Prostate gland (tissue), 2 donors: ENCODE measurements around the gene RUNX2. TPM values are rescaled to one million over a fixed set of nuclear protein-coding genes. Genes with fewer than 3 reads are reported as not detected.

ENCODE experiments used
- DNase-seq: peaks from one replicate; pipeline ENCODE4 v3.0.0-alpha.2; 2019; ENCODE audit warnings: low spot score
- H3K27ac ChIP-seq, 2 donors: fragments of 200-600 bp; sonication (generic); 2 replicates each; pipeline ENCODE4 v1.5.1; 2017 to 2019
- H3K27me3 ChIP-seq: fragments of 200-600 bp; sonication (generic); replicated peaks from 2 replicates; pipeline ENCODE4 v1.5.1; 2019; ENCODE audit not compliant: insufficient read depth
- H3K36me3 ChIP-seq, 2 donors: fragments of 200-600 bp; sonication (generic); 1 replicate in 1 of 2; 2 replicates in 1 of 2; pipeline versions ENCODE4 v1.5.1 to v1.8.1; 2017 to 2019
- H3K4me1 ChIP-seq: fragments of 200-600 bp; sonication (generic); replicated peaks from 2 replicates; pipeline ENCODE4 v1.5.1; 2019
- H3K4me3 ChIP-seq, 2 donors: fragments of 200-600 bp; sonication (generic); 2 replicates each; pipeline ENCODE4 v1.5.1; 2017 to 2019
- H3K9me3 ChIP-seq: fragments of 200-600 bp; sonication (generic); 2 replicates; pipeline ENCODE4 v1.5.1; 2017
- POLR2A ChIP-seq: fragments of 450-650 bp; IDR thresholded peaks from one replicate; pipeline ENCODE4 v1.6.1; 2016; ENCODE audit warnings: antibody characterized with exemption, mild to moderate bottlenecking
- POLR2AphosphoS5 ChIP-seq: sonication (generic); formaldehyde crosslinking; IDR thresholded peaks from one replicate; pipeline ENCODE4 v1.6.1; 2017; ENCODE audit warnings: antibody characterized with exemption
- WGBS: methylation state at CpG from one replicate; pipeline ENCODE4 v1.1.5; 2018; 5-methylcytosine and 5-hydroxymethylcytosine counted together
- intact Hi-C: fragments of 100-400 bp; cut with DNase I; formaldehyde crosslinking; loops from one replicate; pipeline ENCODE4 v1.14.2; 2022
- total RNA-seq, 2 donors: library from RNA; depleted of rRNA; stranded (reverse); fragments of >200 nt; gene quantifications; one replicate each; pipeline ENCODE4 v1.1.0, GENCODE V29; 2016
- TF ChIP-seq, protein P1 (sequence below), 4 experiments: fragments of 200-600 bp in 2 of 4; fragments of 450-650 bp in 2 of 4; sonication (generic) in 2 of 4; IDR thresholded peaks; 1 replicate in 3 of 4; 2 replicates in 1 of 4; pipeline ENCODE4 v1.5.1; 2016 to 2019; ENCODE audit warnings: antibody characterized with exemption in 4 of 4, mild to moderate bottlenecking in 2 of 4, moderate library complexity in 2 of 4

RUNX2 gene
- total RNA-seq, 2 donors from 2014 or later: 9.2 to 10.7 TPM

DNA sequence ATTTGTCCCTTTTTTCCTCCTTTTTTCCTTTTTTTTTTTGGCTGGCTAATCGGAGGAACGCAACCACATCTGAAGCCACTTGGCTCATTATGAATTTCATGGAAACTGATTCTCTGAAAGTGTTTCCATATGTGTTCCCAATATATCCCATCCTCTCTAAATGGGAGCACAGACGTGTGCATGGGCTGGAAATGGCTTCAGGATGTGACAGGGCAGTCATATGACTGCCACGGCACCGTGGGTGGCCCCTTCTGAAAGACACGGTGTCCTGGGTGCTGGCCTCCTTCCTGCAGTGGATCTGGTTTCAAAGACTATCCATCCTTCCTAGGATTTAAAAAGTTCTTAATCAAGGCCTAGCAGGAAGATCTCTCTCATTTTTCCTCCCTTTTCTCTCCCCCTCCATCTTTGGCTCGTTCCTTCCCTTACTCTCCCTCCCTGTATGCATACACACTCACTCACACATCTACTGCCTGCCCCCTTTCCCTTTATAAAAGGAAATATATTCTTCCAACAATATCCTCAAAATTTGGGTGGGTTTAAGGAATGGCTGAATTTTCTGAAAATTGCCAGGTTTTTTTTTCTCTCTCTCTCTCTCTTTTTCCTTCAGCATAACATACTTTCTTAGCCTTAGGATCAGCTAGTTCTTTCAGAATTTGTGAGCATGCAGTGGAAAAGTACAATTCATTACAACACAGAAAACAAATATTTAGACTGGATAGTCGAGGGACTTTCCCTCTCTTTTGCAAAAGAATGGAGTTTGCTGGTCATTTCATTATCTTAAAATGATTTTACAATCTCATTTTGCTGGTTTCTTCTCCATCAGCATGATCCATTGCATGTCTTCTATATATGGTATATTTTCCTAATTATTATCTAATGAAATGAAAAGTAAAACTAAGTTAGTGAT, 210.8 kb downstream of the RUNX2 start:
- TF ChIP-seq, protein P1, sequence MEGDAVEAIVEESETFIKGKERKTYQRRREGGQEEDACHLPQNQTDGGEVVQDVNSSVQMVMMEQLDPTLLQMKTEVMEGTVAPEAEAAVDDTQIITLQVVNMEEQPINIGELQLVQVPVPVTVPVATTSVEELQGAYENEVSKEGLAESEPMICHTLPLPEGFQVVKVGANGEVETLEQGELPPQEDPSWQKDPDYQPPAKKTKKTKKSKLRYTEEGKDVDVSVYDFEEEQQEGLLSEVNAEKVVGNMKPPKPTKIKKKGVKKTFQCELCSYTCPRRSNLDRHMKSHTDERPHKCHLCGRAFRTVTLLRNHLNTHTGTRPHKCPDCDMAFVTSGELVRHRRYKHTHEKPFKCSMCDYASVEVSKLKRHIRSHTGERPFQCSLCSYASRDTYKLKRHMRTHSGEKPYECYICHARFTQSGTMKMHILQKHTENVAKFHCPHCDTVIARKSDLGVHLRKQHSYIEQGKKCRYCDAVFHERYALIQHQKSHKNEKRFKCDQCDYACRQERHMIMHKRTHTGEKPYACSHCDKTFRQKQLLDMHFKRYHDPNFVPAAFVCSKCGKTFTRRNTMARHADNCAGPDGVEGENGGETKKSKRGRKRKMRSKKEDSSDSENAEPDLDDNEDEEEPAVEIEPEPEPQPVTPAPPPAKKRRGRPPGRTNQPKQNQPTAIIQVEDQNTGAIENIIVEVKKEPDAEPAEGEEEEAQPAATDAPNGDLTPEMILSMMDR (IDR thresholded peaks at IDR 0.05): no peak
- TF ChIP-seq POLR2AphosphoS5: no peak
- no peak for TF ChIP-seq POLR2A
- Histone ChIP-seq H3K4me3 (no peak overlapping the region), H3K27ac (peak overlapping the region; percentile 36 to 52), H3K9me3 (no peaks in the 10 kb centered on the region), H3K27me3 (no peaks in the 10 kb centered on the region), H3K36me3 (no peaks in the 10 kb centered on the region), H3K4me1 (peaks cover 20% of the 10 kb centered on the region)
- intact Hi-C loops: no loop called here
- 57% methylated on average over 8 of the region's 8 CpGs for WGBS
- DNase-seq: no peak

GRCh38 chr6:45540375-45540920, 212.3 kb downstream of the RUNX2 start:
- DNase-seq: no peak
- Histone ChIP-seq H3K27ac (peak overlapping the region; percentile 49 to 52), H3K4me3 (no peak overlapping the region), H3K36me3 (no peaks in the 10 kb centered on the region), H3K4me1 (peaks cover 20% of the 10 kb centered on the region), H3K9me3 (no peaks in the 10 kb centered on the region), H3K27me3 (no peaks in the 10 kb centered on the region)
- WGBS: 29% methylated on average over 6 of the region's 6 CpGs
- intact Hi-C loops: no loop called here
- TF ChIP-seq POLR2A: no peak
- TF ChIP-seq POLR2AphosphoS5: peak; percentile 34

- intact Hi-C loops: no loop called here
- Histone ChIP-seq H3K4me3 (no peak overlapping the region), H3K9me3 (no peaks in the 10 kb centered on the region), H3K4me1 (peaks cover 16% of the 10 kb centered on the region), H3K27ac (peak overlapping the region in 1 of 2 donors; percentile 20), H3K36me3 (no peaks in the 10 kb centered on the region), H3K27me3 (no peaks in the 10 kb centered on the region)
- TF ChIP-seq POLR2A (no peak), POLR2AphosphoS5 (no peak)
- TF ChIP-seq, protein P1 (IDR thresholded peaks at IDR 0.05): no peak
- no peak for DNase-seq
- WGBS: 92% methylated on average over 3 of the region's 3 CpGs
Observed at GRCh38 chr6:45541934-45542333, 213.8 kb downstream of the RUNX2 start.

- Histone ChIP-seq H3K4me3 (no peak overlapping the region), H3K4me1 (peaks cover 16% of the 10 kb centered on the region), H3K27me3 (no peaks in the 10 kb centered on the region), H3K9me3 (no peaks in the 10 kb centered on the region), H3K27ac (no peak overlapping the region), H3K36me3 (no peaks in the 10 kb centered on the region)
- DNase-seq: no peak
- 78% methylated on average over 5 of the region's 5 CpGs for WGBS
- intact Hi-C loops: no loop called here
- no peak for TF ChIP-seq POLR2AphosphoS5
- TF ChIP-seq, protein P1 (IDR thresholded peaks at IDR 0.05): no peak
- no peak for TF ChIP-seq POLR2A
Observed at GRCh38 chr6:45543298-45544235, 215.4 kb downstream of the RUNX2 start.

GRCh38 chr6:45545416-45545815, 217.3 kb downstream of the RUNX2 start:
- 95% methylated on average over 2 of the region's 2 CpGs for WGBS
- Histone ChIP-seq H3K36me3 (no peaks in the 10 kb centered on the region), H3K27me3 (no peaks in the 10 kb centered on the region), H3K27ac (no peak overlapping the region), H3K4me3 (no peak overlapping the region), H3K9me3 (no peaks in the 10 kb centered on the region), H3K4me1 (peaks cover 9% of the 10 kb centered on the region)
- DNase-seq: no peak
- intact Hi-C loops: no loop called here
- no peak for TF ChIP-seq POLR2AphosphoS5
- TF ChIP-seq POLR2A: no peak
